ENCODE results near the gene RAB34. TPM values are rescaled to one million over a fixed set of nuclear protein-coding genes. Genes with fewer than 3 reads are reported as not detected.

Gene RAB34
- total and polyA plus RNA-seq, 2 donors (not counting 1 experiment from before 2014, with no cell fraction given), result 17.1 to 18.0 TPM

- 2% methylated on average over 19 of the region's 30 CpGs for WGBS (ENCODE audit: insufficient coverage)
- H3K79me2 ChIP-seq (ENCODE audit: control insufficient read depth, insufficient read depth, low read length), result peaks cover 27% of the 10 kb centered on the region
- H3K9ac ChIP-seq (ENCODE audit: low read length), result peak overlapping the region; percentile 86
- H3K4me3 ChIP-seq (ENCODE audit: control extremely low read depth in 1 of 5, extremely low read depth in 1 of 5, insufficient read depth in 1 of 5, low read depth in 2 of 5, low read length in 4 of 5), result peak overlapping the region; percentile 64 to 98 (median 97)
- Mint-ChIP-seq H3K27me3 (no peaks in the 10 kb centered on the region), H3K4me1 (peaks cover 66% of the 10 kb centered on the region), H3K4me3 (peak overlapping the region; percentile 99), H3K9me3 (ENCODE audit: insufficient read depth) (no peaks in the 10 kb centered on the region), H3K27ac (peak overlapping the region; percentile 97)
- H3K27me3 ChIP-seq (replicated peaks in 1 of 4; ENCODE audit: control extremely low read depth in 1 of 4, control insufficient read depth in 3 of 4, insufficient read depth in 4 of 4, low read length in 3 of 4), result peaks cover 0 to 8% (median 2%) of the 10 kb centered on the region in 4 experiments
- peak overlapping the region; percentile 77 to 81 for H3K27ac ChIP-seq (ENCODE audit: low read length in 2 of 2)
- peaks cover 0 to 39% of the 10 kb centered on the region in 2 experiments for H3K36me3 ChIP-seq (replicated peaks in 1 of 2; ENCODE audit: control extremely low read depth in 1 of 2, control insufficient read depth in 1 of 2, extremely low read depth in 1 of 2, insufficient read depth in 2 of 2, low read length in 1 of 2)
- peak overlapping the region; percentile 77 for H2AFZ ChIP-seq (ENCODE audit: insufficient read depth, low read depth, low read length, poor library complexity, severe bottlenecking)
- DNase-seq, result no peak
- no peaks in the 10 kb centered on the region for H3K9me3 ChIP-seq (ENCODE audit: control extremely low read depth in 1 of 3, control insufficient read depth in 2 of 3, insufficient read depth in 1 of 3, low read length in 2 of 3)
- peaks cover 51% of the 10 kb centered on the region for H4K20me1 ChIP-seq (ENCODE audit: control insufficient read depth, insufficient read depth, low read length, poor library complexity, severe bottlenecking)
- H3K4me2 ChIP-seq (replicated peaks; ENCODE audit: low read depth, low read length, poor library complexity, severe bottlenecking), result peak overlapping the region; percentile 83
- no peak for ATAC-seq (ENCODE audit: low read depth)
- TF ChIP-seq CTCF (IDR thresholded peaks at IDR 0.05) (no peak), EZH2 (IDR thresholded peaks at IDR 0.05; ENCODE audit: borderline replicate concordance, insufficient read depth, low read depth, low read length, poor library complexity, severe bottlenecking) (no peak)
- ChIA-PET CTCF (interaction anchor here (0.8 to 15.9 kb wide), 14 partner anchors 9 to 233 kb away, joined by 3 to 1020 read pairs (median 5); partner anchors contain the start of genes FAM222B, PHF12, PROCA1 and TRAF4), POLR2A (interaction anchor here (0.9 to 2.5 kb wide), 12 partner anchors 8 to 231 kb away, joined by 3 to 38 read pairs (median 9); partner anchors contain the start of genes BLTP2, FAM222B, NEK8 and PHF12)
- H3K4me1 ChIP-seq (ENCODE audit: control insufficient read depth in 2 of 2, insufficient read depth in 2 of 2, low read length in 2 of 2), result peaks cover 53 to 73% of the 10 kb centered on the region in 2 donors
- intact Hi-C loops (cut with micrococcal nuclease), result no loop called here
These were observed 2.8 kb upstream of the RAB34 start for GRCh38 chr17:28720247-28720996.
